Activated CD8-positive, alpha-beta memory T cell treated with anti-CD3 and anti-CD28 coated beads, Interleukin-2, amount 10 ng/mL, durations not matched to agents 7 days and 5 days (primary cell): ENCODE measurements around the gene PCDHB5. TPM values are rescaled to one million over a fixed set of nuclear protein-coding genes. Genes with fewer than 3 reads are reported as not detected.

Experiments used
- total RNA-seq, 2 experiments: library from RNA; stranded (reverse); gene quantifications; one replicate each; pipeline ENCODE4 v1.2.3, GENCODE V29; 2021

Gene PCDHB5
- total RNA-seq, 2 experiments from 2014 or later = not detected

Other genes starting within 250 kb of the PCDHB5 start
- gene PCDHAC1, start 208.9 kb upstream of the PCDHB5 start, total RNA-seq = not detected
- gene PCDHAC2, start 168.7 kb upstream of the PCDHB5 start, total RNA-seq = not detected
- gene PCDHB1, start 83.8 kb upstream of the PCDHB5 start, total RNA-seq = not detected
- gene PCDHB2, start 40.6 kb upstream of the PCDHB5 start, total RNA-seq = not detected
- gene PCDHB3, start 34.7 kb upstream of the PCDHB5 start, total RNA-seq = not detected
- gene PCDHB4, start 13.4 kb upstream of the PCDHB5 start, total RNA-seq = not detected
- gene PCDHB6, start 14.9 kb downstream of the PCDHB5 start, total RNA-seq = not detected
- gene PCDHB7, start 37.4 kb downstream of the PCDHB5 start, total RNA-seq = not detected
- gene PCDHB8, start 42.6 kb downstream of the PCDHB5 start, total RNA-seq = not detected
- gene PCDHB16, start 47.2 kb downstream of the PCDHB5 start, total RNA-seq = not detected
- not detected for gene PCDHB9, start 52.0 kb downstream of the PCDHB5 start, total RNA-seq
- not detected for gene PCDHB10, start 57.1 kb downstream of the PCDHB5 start, total RNA-seq
- gene PCDHB11, start 64.4 kb downstream of the PCDHB5 start, total RNA-seq = not detected
- gene PCDHB12, start 73.5 kb downstream of the PCDHB5 start, total RNA-seq = not detected
- gene PCDHB13, start 78.7 kb downstream of the PCDHB5 start, total RNA-seq = not detected
- not detected for gene PCDHB14, start 88.1 kb downstream of the PCDHB5 start, total RNA-seq
- gene PCDHB15, start 110.2 kb downstream of the PCDHB5 start, total RNA-seq = not detected
- 1 to 10 TPM in 1 of 2 experiments, under 1 TPM in 1; 0.56 to 1.1 TPM for gene SLC25A2, start 168.8 kb downstream of the PCDHB5 start, total RNA-seq
- 10 to 100 TPM; 57.3 to 64.6 TPM for gene TAF7, start 185.6 kb downstream of the PCDHB5 start, total RNA-seq
- gene PCDHGA1, start 195.3 kb downstream of the PCDHB5 start, total RNA-seq = not detected
- not detected for gene PCDHGA2, start 203.6 kb downstream of the PCDHB5 start, total RNA-seq
- under 1 TPM in 1 of 2 experiments, not detected in 1; 0.15 TPM for gene PCDHGA3, start 208.6 kb downstream of the PCDHB5 start, total RNA-seq
- gene PCDHGB1, start 214.9 kb downstream of the PCDHB5 start, total RNA-seq = not detected
- gene PCDHGA4, start 219.8 kb downstream of the PCDHB5 start, total RNA-seq = under 1 TPM in 1 of 2 experiments, not detected in 1; 0.20 TPM
- gene PCDHGB2, start 224.8 kb downstream of the PCDHB5 start, total RNA-seq = under 1 TPM; 0.12 to 0.67 TPM
- gene PCDHGA5, start 229.0 kb downstream of the PCDHB5 start, total RNA-seq = under 1 TPM; 0.09 to 0.12 TPM
- gene PCDHGB3, start 235.0 kb downstream of the PCDHB5 start, total RNA-seq = under 1 TPM; 0.09 to 0.41 TPM
- under 1 TPM; 0.16 to 0.20 TPM for gene PCDHGA6, start 238.7 kb downstream of the PCDHB5 start, total RNA-seq
- gene PCDHGA7, start 247.5 kb downstream of the PCDHB5 start, total RNA-seq = under 1 TPM in 1 of 2 experiments, not detected in 1; 0.07 TPM